Measurements from ENCODE around the gene AMIGO2.
A peak's percentile ranks its signal among the peaks of the same experiment; 100 is the strongest.

Gene AMIGO2

GRCh38 chr12:47097276-47097896 is 17.6 kb upstream of the AMIGO2 start:
- DNase-seq (ENCODE audit: low spot score), result no peak

- no peak for DNase-seq (ENCODE audit: low spot score)
Observed at GRCh38 chr12:47095446-47096236, 15.9 kb upstream of the AMIGO2 start.

- DNase-seq (ENCODE audit: low spot score), result no peak
Observed at GRCh38 chr12:47094804-47095203, 15.0 kb upstream of the AMIGO2 start.

GRCh38 chr12:47091009-47091408 is 11.2 kb upstream of the AMIGO2 start:
- DNase-seq (ENCODE audit: low spot score), result no peak

- DNase-seq (ENCODE audit: low spot score), result no peak
Observed at GRCh38 chr12:47088021-47088944, 8.5 kb upstream of the AMIGO2 start.

- DNase-seq (ENCODE audit: low spot score), result no peak
Observed at GRCh38 chr12:47087088-47087688, 7.4 kb upstream of the AMIGO2 start.

- DNase-seq (ENCODE audit: low spot score), result no peak
Observed at GRCh38 chr12:47085815-47086252, 6.1 kb upstream of the AMIGO2 start.

GRCh38 chr12:47084172-47084571 is 4.4 kb upstream of the AMIGO2 start:
- no peak for DNase-seq (ENCODE audit: low spot score)

GRCh38 chr12:47082796-47083621 is 3.2 kb upstream of the AMIGO2 start:
- DNase-seq (ENCODE audit: low spot score), result no peak

- DNase-seq (ENCODE audit: low spot score), result no peak
Observed at GRCh38 chr12:47082283-47082682, 2.5 kb upstream of the AMIGO2 start.

- DNase-seq (ENCODE audit: low spot score), result peak; percentile 47
Observed at GRCh38 chr12:47080725-47081502, 1.2 kb upstream of the AMIGO2 start.

GRCh38 chr12:47079981-47080724 is 394 bp upstream of the AMIGO2 start:
- peak; percentile 21 for DNase-seq (ENCODE audit: low spot score)

- DNase-seq (ENCODE audit: low spot score), result no peak
Observed at GRCh38 chr12:47078733-47079467, 859 bp downstream of the AMIGO2 start.

- DNase-seq (ENCODE audit: low spot score), result no peak
Observed at GRCh38 chr12:47078086-47078395, 1.7 kb downstream of the AMIGO2 start.

- no peak for DNase-seq (ENCODE audit: low spot score)
Observed at GRCh38 chr12:47077206-47078085, 2.3 kb downstream of the AMIGO2 start.

GRCh38 chr12:47075192-47076084 is 4.3 kb downstream of the AMIGO2 start:
- DNase-seq (ENCODE audit: low spot score), result no peak

GRCh38 chr12:47074757-47075156 is 5.0 kb downstream of the AMIGO2 start:
- DNase-seq (ENCODE audit: low spot score), result no peak

Data from Ammon's horn (tissue), 1 donor.